ENCODE results near the gene PUM1. TPM values are rescaled to one million over a fixed set of nuclear protein-coding genes. Genes with fewer than 3 reads are reported as not detected.

The PUM1 gene
- total and polyA plus RNA-seq, 4 donors: 24.7 to 125 (median 66.9) TPM

DNA sequence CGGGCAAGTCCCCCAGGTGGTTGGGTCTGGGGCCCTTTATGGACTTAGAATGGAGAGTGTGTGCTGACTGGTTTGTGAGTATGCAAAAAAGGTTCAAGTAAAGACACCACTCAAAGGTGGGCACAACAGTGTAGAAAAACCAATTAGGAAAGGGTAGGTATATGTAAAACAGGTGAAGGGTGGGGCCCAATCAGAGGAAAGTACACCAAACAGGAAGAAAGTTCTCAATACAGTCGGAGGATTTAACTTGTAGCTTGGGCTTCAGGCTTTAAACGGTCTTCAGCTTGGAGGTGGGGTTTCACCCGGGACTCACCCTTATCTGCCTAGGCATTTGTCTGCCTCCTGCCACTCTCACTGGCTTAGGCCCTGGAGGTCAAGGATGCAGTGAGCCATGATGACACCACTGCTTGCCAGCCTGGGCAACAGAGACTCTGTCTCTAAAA lies 6.8 kb upstream of the PUM1 start:
- no peak for ATAC-seq (ENCODE audit: insufficient read depth, low FRiP score)
- WGBS, 2 donors: 59 to 72% methylated on average over 4 of the region's 4 CpGs

DNA sequence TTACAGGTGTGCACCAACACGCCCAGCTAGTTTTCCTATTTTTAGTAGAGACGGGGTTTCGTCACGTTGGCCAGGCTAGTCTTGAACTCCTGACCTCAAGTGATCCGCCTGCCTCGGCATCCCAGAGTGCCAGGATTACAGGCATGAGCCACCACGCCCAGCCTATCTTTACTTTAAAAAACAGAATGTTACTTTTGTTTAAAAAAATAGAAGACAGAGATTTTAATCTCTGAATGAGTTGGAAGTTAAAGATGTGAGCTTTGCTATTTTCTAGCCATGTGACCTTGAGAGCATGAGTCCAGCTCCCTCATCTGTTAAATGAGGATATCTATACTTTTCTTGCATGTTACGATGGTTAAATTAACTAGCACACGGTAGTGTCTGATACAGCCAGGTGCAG lies 3.9 kb upstream of the PUM1 start:
- Histone ChIP-seq H3K36me3 (ENCODE audit: control insufficient read depth in 4 of 4, insufficient read depth in 4 of 4, low read length in 4 of 4) (peaks cover 0 to 4% (median 0%) of the 10 kb centered on the region in 4 donors), H3K27ac (ENCODE audit: low read depth in 1 of 2, low read length in 1 of 2) (no peak overlapping the region), H3K4me1 (ENCODE audit: control insufficient read depth in 5 of 5, insufficient read depth in 5 of 5, low read length in 5 of 5) (no peaks in the 10 kb centered on the region), H3K27me3 (ENCODE audit: control insufficient read depth in 3 of 3, insufficient read depth in 3 of 3, low read length in 2 of 3) (no peaks in the 10 kb centered on the region), H3K4me3 (no peak overlapping the region), H3K9me3 (ENCODE audit: control insufficient read depth in 4 of 4, insufficient read depth in 3 of 4, low read length in 3 of 4) (no peaks in the 10 kb centered on the region), H3K9ac (ENCODE audit: insufficient read depth in 1 of 2, low read length in 2 of 2) (no peak overlapping the region)
- TF ChIP-seq, protein P1, sequence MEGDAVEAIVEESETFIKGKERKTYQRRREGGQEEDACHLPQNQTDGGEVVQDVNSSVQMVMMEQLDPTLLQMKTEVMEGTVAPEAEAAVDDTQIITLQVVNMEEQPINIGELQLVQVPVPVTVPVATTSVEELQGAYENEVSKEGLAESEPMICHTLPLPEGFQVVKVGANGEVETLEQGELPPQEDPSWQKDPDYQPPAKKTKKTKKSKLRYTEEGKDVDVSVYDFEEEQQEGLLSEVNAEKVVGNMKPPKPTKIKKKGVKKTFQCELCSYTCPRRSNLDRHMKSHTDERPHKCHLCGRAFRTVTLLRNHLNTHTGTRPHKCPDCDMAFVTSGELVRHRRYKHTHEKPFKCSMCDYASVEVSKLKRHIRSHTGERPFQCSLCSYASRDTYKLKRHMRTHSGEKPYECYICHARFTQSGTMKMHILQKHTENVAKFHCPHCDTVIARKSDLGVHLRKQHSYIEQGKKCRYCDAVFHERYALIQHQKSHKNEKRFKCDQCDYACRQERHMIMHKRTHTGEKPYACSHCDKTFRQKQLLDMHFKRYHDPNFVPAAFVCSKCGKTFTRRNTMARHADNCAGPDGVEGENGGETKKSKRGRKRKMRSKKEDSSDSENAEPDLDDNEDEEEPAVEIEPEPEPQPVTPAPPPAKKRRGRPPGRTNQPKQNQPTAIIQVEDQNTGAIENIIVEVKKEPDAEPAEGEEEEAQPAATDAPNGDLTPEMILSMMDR (IDR thresholded peaks at IDR 0.05; ENCODE audit: control extremely low read depth, extremely low read depth): no peak
- DNase-seq (no peak), ATAC-seq (ENCODE audit: insufficient read depth, low FRiP score) (no peak)
- WGBS, 2 donors: 73 to 80% methylated on average over 9 of the region's 9 CpGs

More for the DNA sequence above, 6.8 kb upstream of the PUM1 start:
- Histone ChIP-seq H3K27me3 (ENCODE audit: control insufficient read depth in 3 of 3, insufficient read depth in 3 of 3, low read length in 2 of 3) (no peaks in the 10 kb centered on the region), H3K4me1 (ENCODE audit: control insufficient read depth in 5 of 5, insufficient read depth in 5 of 5, low read length in 5 of 5) (no peaks in the 10 kb centered on the region), H3K27ac (ENCODE audit: low read depth in 1 of 2, low read length in 1 of 2) (no peak overlapping the region), H3K9me3 (ENCODE audit: control insufficient read depth in 4 of 4, insufficient read depth in 3 of 4, low read length in 3 of 4) (no peaks in the 10 kb centered on the region), H3K36me3 (ENCODE audit: control insufficient read depth in 4 of 4, insufficient read depth in 4 of 4, low read length in 4 of 4) (no peaks in the 10 kb centered on the region), H3K9ac (ENCODE audit: insufficient read depth in 1 of 2, low read length in 2 of 2) (no peak overlapping the region), H3K4me3 (no peak overlapping the region)
- DNase-seq: no peak
- TF ChIP-seq, protein P1 (IDR thresholded peaks at IDR 0.05; ENCODE audit: control extremely low read depth, extremely low read depth): no peak

DNA sequence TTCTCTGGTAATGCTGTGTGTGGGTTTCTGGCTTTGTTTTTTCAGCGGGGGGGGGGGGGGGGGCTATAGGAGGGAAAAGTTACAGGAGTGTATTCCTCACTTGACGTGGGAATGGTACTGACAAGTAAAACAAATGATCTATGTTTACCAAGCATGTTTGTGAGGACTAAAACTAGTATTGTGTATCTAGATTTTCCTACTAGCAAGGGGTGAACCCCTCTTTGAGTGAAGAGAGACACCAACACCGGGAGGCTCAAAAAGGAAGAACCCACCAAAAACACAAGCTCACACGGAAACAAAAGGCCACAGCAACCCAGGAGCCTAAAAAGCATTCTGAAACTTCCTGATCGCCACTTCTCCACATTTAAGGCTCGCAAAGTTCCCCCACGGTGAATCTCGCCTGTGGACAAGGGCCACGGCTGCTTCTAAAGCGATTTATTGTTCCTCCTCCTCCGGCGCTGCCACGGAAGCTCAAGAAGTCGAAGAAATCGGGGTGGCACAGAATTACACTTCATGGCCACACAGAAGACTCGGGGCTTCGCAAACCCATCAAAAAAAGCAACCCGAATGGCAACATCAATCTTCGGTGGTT lies 703 bp downstream of the PUM1 start:
- Histone ChIP-seq H3K36me3 (ENCODE audit: control insufficient read depth in 4 of 4, insufficient read depth in 4 of 4, low read length in 4 of 4) (peaks cover 0 to 4% (median 0%) of the 10 kb centered on the region in 4 donors), H3K27me3 (ENCODE audit: control insufficient read depth in 3 of 3, insufficient read depth in 3 of 3, low read length in 2 of 3) (no peaks in the 10 kb centered on the region), H3K27ac (ENCODE audit: low read depth in 1 of 2, low read length in 1 of 2) (peak overlapping the region; percentile 81 to 99), H3K9me3 (ENCODE audit: control insufficient read depth in 4 of 4, insufficient read depth in 3 of 4, low read length in 3 of 4) (no peaks in the 10 kb centered on the region), H3K4me1 (ENCODE audit: control insufficient read depth in 5 of 5, insufficient read depth in 5 of 5, low read length in 5 of 5) (peaks cover 2 to 17% (median 6%) of the 10 kb centered on the region in 5 donors), H3K9ac (ENCODE audit: insufficient read depth in 1 of 2, low read length in 2 of 2) (peak overlapping the region; percentile 100), H3K4me3 (peak overlapping the region; percentile 89)
- TF ChIP-seq, protein P1 (IDR thresholded peaks at IDR 0.05; ENCODE audit: control extremely low read depth, extremely low read depth): no peak
- DNase-seq (peak in 1 of 3 donors; percentile 62), ATAC-seq (ENCODE audit: insufficient read depth, low FRiP score) (peak; percentile 1)
- 0 to 1% methylated on average over 18 to 19 of the region's 19 CpGs for WGBS, 2 donors

Measured in lung (tissue), 12 donors.